ENCODE measurements around the gene LRMDA.

- TF ChIP-seq CTCF (IDR thresholded peaks at IDR 0.05) (no peak), POLR2AphosphoS5 (IDR thresholded peaks at IDR 0.05) (no peak), POLR2A (IDR thresholded peaks at IDR 0.05) (no peak), EP300 (IDR thresholded peaks at IDR 0.05; ENCODE audit: low read depth) (no peak)
Observed at GRCh38 chr10:75646218-75646915, 214.9 kb downstream of the LRMDA start.

Measured in transverse colon (tissue), 4 donors.